Stimulated activated CD4-positive, alpha-beta T cell treated with anti-CD3 and anti-CD28 coated beads, Interleukin-2, amount 100 ng/mL, for 24 hours (primary cell): Measurements from ENCODE around the gene AGTRAP.

Experiments
- DNase-seq, 2 donors: peaks; one replicate each; pipeline ENCODE4 v3.0.0-alpha.2; 2020

AGTRAP gene

GRCh38 chr1:11784993-11785769 is 49.2 kb downstream of the AGTRAP start:
- DNase-seq, result peak; percentile 52 to 59

GRCh38 chr1:11786168-11786567 is 50.2 kb downstream of the AGTRAP start:
- no peak for DNase-seq

- no peak for DNase-seq
These were observed 51.4 kb downstream of the AGTRAP start for GRCh38 chr1:11787251-11787803.

- no peak for DNase-seq
These were observed 52.0 kb downstream of the AGTRAP start for GRCh38 chr1:11787804-11788436.

- DNase-seq, result no peak
These were observed 52.7 kb downstream of the AGTRAP start for GRCh38 chr1:11788549-11789053.

GRCh38 chr1:11789126-11790067 is 53.5 kb downstream of the AGTRAP start:
- DNase-seq, result no peak

- no peak for DNase-seq
These were observed 54.4 kb downstream of the AGTRAP start for GRCh38 chr1:11790101-11790879.

- no peak for DNase-seq
These were observed 55.2 kb downstream of the AGTRAP start for GRCh38 chr1:11790880-11791715.

GRCh38 chr1:11792106-11792505 is 56.2 kb downstream of the AGTRAP start:
- DNase-seq, result no peak

GRCh38 chr1:11793819-11794218 is 57.9 kb downstream of the AGTRAP start:
- DNase-seq, result no peak

- no peak for DNase-seq
These were observed 58.7 kb downstream of the AGTRAP start for GRCh38 chr1:11794446-11795237.

- DNase-seq, result no peak
These were observed 59.4 kb downstream of the AGTRAP start for GRCh38 chr1:11795238-11795890.

GRCh38 chr1:11796036-11796828 is 60.3 kb downstream of the AGTRAP start:
- no peak for DNase-seq

GRCh38 chr1:11797525-11798216 is 61.7 kb downstream of the AGTRAP start:
- DNase-seq, result no peak

GRCh38 chr1:11799099-11799498 is 63.2 kb downstream of the AGTRAP start:
- DNase-seq, result no peak

GRCh38 chr1:11799896-11800295 is 64.0 kb downstream of the AGTRAP start:
- no peak for DNase-seq

- DNase-seq, result no peak
These were observed 64.4 kb downstream of the AGTRAP start for GRCh38 chr1:11800391-11800755.
